Testis (tissue), 3 donors: Measurements from ENCODE around the gene CYB5A. TPM values are rescaled to one million over a fixed set of nuclear protein-coding genes. Genes with fewer than 3 reads are reported as not detected.

Source experiments
- DNase-seq: peaks from one replicate; pipeline ENCODE4 v3.0.0-alpha.2; 2019
- H3K27ac ChIP-seq, 2 donors: fragments of 200-600 bp; sonication (generic); one replicate each; pipeline ENCODE4 v1.5.1; 2019
- H3K27me3 ChIP-seq: fragments of 200-600 bp; sonication (generic); one replicate; pipeline ENCODE4 v1.5.1; 2019
- H3K36me3 ChIP-seq: fragments of 200-600 bp; sonication (generic); one replicate; pipeline ENCODE4 v1.5.1; 2017; ENCODE audit warnings: low read depth; ENCODE audit errors: missing control alignments
- H3K4me1 ChIP-seq: fragments of 200-600 bp; sonication (generic); one replicate; pipeline ENCODE4 v1.5.1; 2019
- H3K4me3 ChIP-seq, 2 donors: fragments of 200-600 bp; sonication (generic); one replicate each; pipeline ENCODE4 v1.5.1; 2017 to 2019
- H3K9me3 ChIP-seq: fragments of 200-600 bp; sonication (generic); one replicate; pipeline ENCODE4 v1.5.1; 2017
- POLR2A ChIP-seq: fragments of 450-650 bp; IDR thresholded peaks from one replicate; pipeline ENCODE4 v1.6.1; 2017; ENCODE audit warnings: antibody characterized with exemption, mild to moderate bottlenecking, moderate library complexity
- WGBS, 2 donors: methylation state at CpG; one replicate each; pipeline ENCODE4 v1.1.5; 2018; 5-methylcytosine and 5-hydroxymethylcytosine counted together
- intact Hi-C: fragments of 100-400 bp; cut with DNase I; formaldehyde crosslinking; loops from one replicate; pipeline ENCODE4 v1.15.1; 2023; ENCODE audit warnings: low total_unique reads
- polyA plus RNA-seq: library from polyadenylated mRNA; stranded (reverse); fragments of 350-450 nt; fragmentation: Illumina TruSeq; extraction: RNeasy Lipid Tissue Mini Kit (QIAGEN cat#74804); gene quantifications from one replicate; pipeline ENCODE4 v1.2.3, GENCODE V29; 2014; ENCODE audit warnings: low read depth, low replicate concordance; ENCODE audit not compliant: insufficient read depth
- total RNA-seq, 2 donors: library from RNA; depleted of rRNA; stranded (reverse); fragments of >200 nt; gene quantifications; one replicate each; pipeline ENCODE4 v1.2.3, GENCODE V29; 2016
- TF ChIP-seq, protein P1 (sequence below), 3 experiments: fragments of 450-650 bp in 2 of 3; fragments of 200-600 bp in 1 of 3; sonication (generic) in 1 of 3; IDR thresholded peaks; one replicate each; pipeline ENCODE4 v1.5.1; 2016 to 2019; ENCODE audit warnings: antibody characterized with exemption in 3 of 3, mild to moderate bottlenecking in 2 of 3, moderate library complexity in 1 of 3

The CYB5A gene
- total and polyA plus RNA-seq, 3 donors from 2014 or later = 77.2 to 126 (median 96.0) TPM

DNA sequence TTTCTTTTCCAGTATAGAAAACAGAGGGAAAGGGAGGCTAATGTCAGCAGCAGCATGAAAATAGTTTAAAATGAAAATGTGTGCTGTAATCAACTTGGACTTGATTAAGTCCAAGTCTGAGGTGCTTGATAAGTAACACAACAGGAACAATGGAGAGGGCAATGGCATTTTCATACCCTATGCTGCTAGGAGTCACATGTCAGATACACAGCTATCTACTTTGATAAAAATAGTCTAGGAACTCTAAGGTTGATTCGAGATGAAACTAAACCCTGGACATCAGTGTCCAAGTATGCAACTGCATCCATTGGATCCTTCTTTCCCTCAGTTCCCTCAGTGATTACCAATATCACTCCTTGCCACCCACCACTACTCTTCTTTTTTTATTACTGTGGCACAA is 19.2 kb upstream of the CYB5A start:
- no peaks in the 10 kb centered on the region for H3K36me3 ChIP-seq
- intact Hi-C loops = no loop called here
- no peak overlapping the region for H3K27ac ChIP-seq
- DNase-seq = no peak
- H3K4me1 ChIP-seq = no peaks in the 10 kb centered on the region
- no peak overlapping the region for H3K4me3 ChIP-seq
- TF ChIP-seq POLR2A = no peak
- TF ChIP-seq, protein P1, sequence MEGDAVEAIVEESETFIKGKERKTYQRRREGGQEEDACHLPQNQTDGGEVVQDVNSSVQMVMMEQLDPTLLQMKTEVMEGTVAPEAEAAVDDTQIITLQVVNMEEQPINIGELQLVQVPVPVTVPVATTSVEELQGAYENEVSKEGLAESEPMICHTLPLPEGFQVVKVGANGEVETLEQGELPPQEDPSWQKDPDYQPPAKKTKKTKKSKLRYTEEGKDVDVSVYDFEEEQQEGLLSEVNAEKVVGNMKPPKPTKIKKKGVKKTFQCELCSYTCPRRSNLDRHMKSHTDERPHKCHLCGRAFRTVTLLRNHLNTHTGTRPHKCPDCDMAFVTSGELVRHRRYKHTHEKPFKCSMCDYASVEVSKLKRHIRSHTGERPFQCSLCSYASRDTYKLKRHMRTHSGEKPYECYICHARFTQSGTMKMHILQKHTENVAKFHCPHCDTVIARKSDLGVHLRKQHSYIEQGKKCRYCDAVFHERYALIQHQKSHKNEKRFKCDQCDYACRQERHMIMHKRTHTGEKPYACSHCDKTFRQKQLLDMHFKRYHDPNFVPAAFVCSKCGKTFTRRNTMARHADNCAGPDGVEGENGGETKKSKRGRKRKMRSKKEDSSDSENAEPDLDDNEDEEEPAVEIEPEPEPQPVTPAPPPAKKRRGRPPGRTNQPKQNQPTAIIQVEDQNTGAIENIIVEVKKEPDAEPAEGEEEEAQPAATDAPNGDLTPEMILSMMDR (IDR thresholded peaks at IDR 0.05) = no peak
- no peaks in the 10 kb centered on the region for H3K27me3 ChIP-seq
- H3K9me3 ChIP-seq = no peaks in the 10 kb centered on the region
- 58 to 67% methylated on average over 1 of the region's 1 CpG for WGBS, 2 donors

DNA sequence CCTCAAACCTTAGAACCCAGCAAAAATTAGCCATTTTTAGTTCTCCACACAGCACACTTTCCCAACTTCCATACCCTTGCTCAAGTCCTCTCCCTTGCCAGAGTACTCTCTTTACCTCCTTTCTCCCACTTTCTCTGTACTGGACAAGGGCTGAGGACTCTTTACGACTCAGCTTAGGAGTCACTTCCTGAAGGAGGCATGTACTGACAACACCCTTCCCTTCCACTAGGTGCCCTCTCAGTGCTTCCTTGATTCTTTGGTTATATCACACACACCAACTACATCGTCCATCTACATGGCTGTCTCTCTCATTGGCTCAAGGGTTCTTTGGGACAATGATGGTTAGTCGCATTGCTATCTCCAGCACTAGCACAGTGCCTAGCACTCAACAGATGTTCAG is 18.6 kb upstream of the CYB5A start:
- Histone ChIP-seq H3K9me3 (no peaks in the 10 kb centered on the region), H3K27ac (no peak overlapping the region), H3K4me3 (no peak overlapping the region), H3K27me3 (no peaks in the 10 kb centered on the region), H3K36me3 (no peaks in the 10 kb centered on the region), H3K4me1 (no peaks in the 10 kb centered on the region)
- no peak for DNase-seq
- intact Hi-C loops = no loop called here
- TF ChIP-seq, protein P1 (IDR thresholded peaks at IDR 0.05) = no peak
- TF ChIP-seq POLR2A = no peak
- whole genome bisulfite sequencing, 2 donors = 52 to 54% methylated on average over 3 of the region's 3 CpGs

DNA sequence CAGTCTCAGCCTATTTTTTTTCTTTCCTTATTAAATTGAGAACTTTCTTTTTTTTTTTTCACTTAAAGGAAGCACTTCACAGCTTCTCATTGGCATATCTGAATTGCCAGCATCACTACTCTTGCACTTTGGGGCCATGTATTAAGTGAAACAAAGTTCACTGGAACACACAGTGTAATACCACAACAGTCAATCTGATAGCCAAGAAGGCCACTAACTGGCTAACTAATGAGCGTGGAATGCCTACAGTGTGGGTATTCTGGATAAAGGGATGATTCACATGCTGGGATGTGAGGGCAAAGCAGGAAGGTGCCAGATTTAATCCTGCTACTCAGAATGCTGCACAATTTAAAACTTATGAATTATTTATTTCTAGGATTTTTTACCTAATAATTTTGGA is 12.2 kb upstream of the CYB5A start:
- Histone ChIP-seq H3K4me3 (no peak overlapping the region), H3K4me1 (no peaks in the 10 kb centered on the region), H3K27me3 (no peaks in the 10 kb centered on the region), H3K27ac (no peak overlapping the region), H3K9me3 (no peaks in the 10 kb centered on the region), H3K36me3 (no peaks in the 10 kb centered on the region)
- TF ChIP-seq, protein P1 (IDR thresholded peaks at IDR 0.05) = no peak
- TF ChIP-seq POLR2A = no peak
- 82 to 93% methylated on average over 1 of the region's 1 CpG for WGBS, 2 donors
- intact Hi-C loops = no loop called here
- DNase-seq = no peak

DNA sequence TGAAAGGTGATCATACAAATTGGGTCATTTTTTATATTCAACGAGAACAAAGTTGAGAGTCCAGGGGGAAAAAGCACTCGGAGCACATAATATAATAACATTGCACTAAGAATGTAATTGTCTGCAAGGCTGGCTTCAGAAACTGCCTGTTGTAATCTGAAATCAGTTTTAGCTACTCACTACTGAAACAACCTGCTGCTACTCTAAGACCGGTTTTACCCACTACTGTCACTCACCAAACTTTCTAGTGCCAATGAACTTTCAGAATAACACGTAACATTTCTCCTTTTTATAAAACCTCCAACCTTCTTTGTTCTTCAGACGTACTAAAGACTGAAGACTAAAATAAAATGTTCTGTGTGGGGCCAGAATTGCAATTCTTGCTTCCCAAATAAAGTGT is 11.5 kb upstream of the CYB5A start:
- DNase-seq = no peak
- intact Hi-C loops = no loop called here
- no peak overlapping the region for H3K4me3 ChIP-seq
- H3K27ac ChIP-seq = no peak overlapping the region
- H3K36me3 ChIP-seq = no peaks in the 10 kb centered on the region
- H3K4me1 ChIP-seq = no peaks in the 10 kb centered on the region
- 74 to 79% methylated on average over 5 of the region's 5 CpGs for WGBS, 2 donors
- TF ChIP-seq POLR2A = no peak
- TF ChIP-seq, protein P1 (IDR thresholded peaks at IDR 0.05) = no peak
- no peaks in the 10 kb centered on the region for H3K9me3 ChIP-seq
- H3K27me3 ChIP-seq = no peaks in the 10 kb centered on the region

DNA sequence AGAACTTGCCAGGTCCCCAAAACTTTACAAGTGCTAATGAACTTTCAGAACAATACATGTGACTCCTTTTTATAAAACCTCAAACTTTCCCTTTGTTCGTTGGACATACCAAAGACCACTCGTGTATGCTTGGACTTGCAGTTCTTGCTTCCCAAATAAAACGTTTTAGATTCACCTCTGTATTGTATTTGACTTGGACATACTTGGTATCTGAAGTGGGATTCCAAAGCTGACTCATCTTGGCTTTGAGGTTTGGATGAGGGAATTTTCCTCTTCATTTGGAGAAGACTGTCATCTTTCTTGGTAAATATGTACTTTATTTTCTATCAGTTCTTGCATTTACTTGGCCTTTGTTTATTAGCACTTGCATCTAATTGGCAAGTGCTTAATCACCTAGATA is 8.0 kb upstream of the CYB5A start:
- WGBS, 2 donors = 53 to 54% methylated on average over 3 of the region's 3 CpGs
- Histone ChIP-seq H3K27ac (peak overlapping the region in 1 of 2 donors; percentile 71), H3K36me3 (no peaks in the 10 kb centered on the region), H3K4me3 (no peak overlapping the region), H3K27me3 (no peaks in the 10 kb centered on the region), H3K4me1 (no peaks in the 10 kb centered on the region), H3K9me3 (no peaks in the 10 kb centered on the region)
- intact Hi-C loops = no loop called here
- TF ChIP-seq, protein P1 (IDR thresholded peaks at IDR 0.05) = no peak
- TF ChIP-seq POLR2A = no peak
- no peak for DNase-seq
